Measurements from ENCODE around the gene NFASC. TPM values are rescaled to one million over a fixed set of nuclear protein-coding genes. Genes with fewer than 3 reads are reported as not detected.

The NFASC gene
- total RNA-seq, 1 donor from 2014 or later, result 6.9 TPM

DNA sequence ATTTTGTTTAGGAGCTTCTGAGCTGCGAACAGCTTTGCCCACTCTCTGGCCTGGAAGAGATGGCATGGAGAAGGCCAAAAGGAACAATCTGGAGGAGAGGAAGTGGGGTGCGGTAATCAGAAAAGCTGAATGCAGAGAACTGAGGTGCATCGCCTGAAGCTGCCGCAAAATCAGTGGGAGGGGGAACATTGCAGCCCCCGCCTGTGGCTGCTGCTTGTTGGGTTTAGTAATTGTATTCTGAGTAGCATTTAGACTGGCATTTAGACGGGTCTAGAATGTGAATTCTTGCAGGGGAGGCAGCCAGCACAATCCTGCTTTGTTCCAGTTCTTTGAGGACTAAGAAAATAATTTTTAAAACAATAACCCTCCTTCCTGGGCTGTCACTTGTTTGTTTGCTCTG is 25.4 kb downstream of the NFASC start:
- Mint-ChIP-seq H3K9me3 (ENCODE audit: low read depth) (no peaks in the 10 kb centered on the region), H3K27ac (no peak overlapping the region), H3K4me1 (ENCODE audit: low read depth) (no peaks in the 10 kb centered on the region), H3K36me3 (ENCODE audit: insufficient read depth) (no peaks in the 10 kb centered on the region), H3K27me3 (peaks cover 17% of the 10 kb centered on the region), H3K4me3 (ENCODE audit: low read depth) (no peak overlapping the region)
- DNase-seq (ENCODE audit: low spot score, unreplicated experiment), result no peak
- TF ChIP-seq, protein P1, sequence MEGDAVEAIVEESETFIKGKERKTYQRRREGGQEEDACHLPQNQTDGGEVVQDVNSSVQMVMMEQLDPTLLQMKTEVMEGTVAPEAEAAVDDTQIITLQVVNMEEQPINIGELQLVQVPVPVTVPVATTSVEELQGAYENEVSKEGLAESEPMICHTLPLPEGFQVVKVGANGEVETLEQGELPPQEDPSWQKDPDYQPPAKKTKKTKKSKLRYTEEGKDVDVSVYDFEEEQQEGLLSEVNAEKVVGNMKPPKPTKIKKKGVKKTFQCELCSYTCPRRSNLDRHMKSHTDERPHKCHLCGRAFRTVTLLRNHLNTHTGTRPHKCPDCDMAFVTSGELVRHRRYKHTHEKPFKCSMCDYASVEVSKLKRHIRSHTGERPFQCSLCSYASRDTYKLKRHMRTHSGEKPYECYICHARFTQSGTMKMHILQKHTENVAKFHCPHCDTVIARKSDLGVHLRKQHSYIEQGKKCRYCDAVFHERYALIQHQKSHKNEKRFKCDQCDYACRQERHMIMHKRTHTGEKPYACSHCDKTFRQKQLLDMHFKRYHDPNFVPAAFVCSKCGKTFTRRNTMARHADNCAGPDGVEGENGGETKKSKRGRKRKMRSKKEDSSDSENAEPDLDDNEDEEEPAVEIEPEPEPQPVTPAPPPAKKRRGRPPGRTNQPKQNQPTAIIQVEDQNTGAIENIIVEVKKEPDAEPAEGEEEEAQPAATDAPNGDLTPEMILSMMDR (IDR thresholded peaks at IDR 0.05; ENCODE audit: unreplicated experiment), result no peak

DNA sequence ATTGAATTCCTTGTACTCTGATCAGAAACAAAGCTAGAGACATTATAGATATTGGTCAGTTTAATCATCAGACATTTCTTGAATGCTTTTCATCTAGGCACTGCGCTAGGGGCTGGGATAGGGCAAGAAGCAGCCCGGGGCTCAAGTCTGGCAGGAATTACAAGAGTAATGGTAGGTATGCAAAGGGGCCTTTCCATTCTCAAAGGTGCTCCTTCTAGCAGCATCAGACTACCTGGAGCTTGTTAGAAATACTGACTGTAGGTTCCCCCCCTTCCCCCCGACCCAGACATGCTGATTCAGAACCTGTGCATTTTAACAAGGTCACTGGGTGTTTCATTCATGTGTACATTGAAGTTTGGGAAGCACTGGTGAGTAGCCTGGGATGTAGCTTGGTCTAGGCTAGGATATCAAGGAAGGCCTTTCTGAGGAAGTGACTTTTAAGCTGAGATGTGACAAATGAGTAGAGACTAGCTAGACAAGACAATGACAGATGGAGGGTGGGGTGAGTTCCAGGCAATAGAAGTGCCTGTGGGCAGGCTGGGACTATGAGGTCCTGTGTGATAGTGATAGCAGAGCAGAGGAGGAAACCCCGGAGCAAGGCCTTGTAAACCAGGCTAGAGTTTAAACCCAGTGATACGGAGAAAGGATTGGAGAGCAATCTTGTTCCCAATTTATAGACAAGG is 26.3 kb downstream of the NFASC start:
- Mint-ChIP-seq H3K4me1 (ENCODE audit: low read depth) (no peaks in the 10 kb centered on the region), H3K4me3 (ENCODE audit: low read depth) (no peak overlapping the region), H3K27me3 (peaks cover 17% of the 10 kb centered on the region), H3K27ac (no peak overlapping the region), H3K36me3 (ENCODE audit: insufficient read depth) (no peaks in the 10 kb centered on the region), H3K9me3 (ENCODE audit: low read depth) (no peaks in the 10 kb centered on the region)
- no peak for DNase-seq (ENCODE audit: low spot score, unreplicated experiment)
- TF ChIP-seq, protein P1 (IDR thresholded peaks at IDR 0.05; ENCODE audit: unreplicated experiment), result no peak

DNA sequence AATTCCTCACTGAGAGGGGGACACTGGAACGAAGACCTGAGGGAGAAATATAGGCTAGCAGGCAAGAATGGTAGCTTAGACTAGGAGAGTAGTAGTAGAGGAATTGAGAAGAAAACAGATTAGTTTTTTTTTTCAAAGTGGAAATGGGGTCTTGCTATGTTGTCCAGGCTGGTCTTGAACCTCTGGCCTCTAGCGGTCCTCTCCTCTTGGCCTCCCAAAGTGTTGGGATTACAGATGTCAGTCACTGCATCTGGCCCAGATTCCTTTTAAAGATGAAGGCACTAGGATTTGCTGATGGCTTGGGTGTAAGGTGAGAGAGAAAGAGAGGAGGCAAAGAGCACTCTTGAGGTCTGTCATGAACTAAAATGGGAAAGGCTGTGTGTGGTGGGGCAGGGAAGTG is 30.1 kb downstream of the NFASC start:
- Mint-ChIP-seq H3K27me3 (peaks cover 5% of the 10 kb centered on the region), H3K9me3 (ENCODE audit: low read depth) (no peaks in the 10 kb centered on the region), H3K4me3 (ENCODE audit: low read depth) (no peak overlapping the region), H3K36me3 (ENCODE audit: insufficient read depth) (no peaks in the 10 kb centered on the region), H3K27ac (no peak overlapping the region), H3K4me1 (ENCODE audit: low read depth) (no peaks in the 10 kb centered on the region)
- TF ChIP-seq, protein P1 (IDR thresholded peaks at IDR 0.05; ENCODE audit: unreplicated experiment), result no peak
- no peak for DNase-seq (ENCODE audit: low spot score, unreplicated experiment)

DNA sequence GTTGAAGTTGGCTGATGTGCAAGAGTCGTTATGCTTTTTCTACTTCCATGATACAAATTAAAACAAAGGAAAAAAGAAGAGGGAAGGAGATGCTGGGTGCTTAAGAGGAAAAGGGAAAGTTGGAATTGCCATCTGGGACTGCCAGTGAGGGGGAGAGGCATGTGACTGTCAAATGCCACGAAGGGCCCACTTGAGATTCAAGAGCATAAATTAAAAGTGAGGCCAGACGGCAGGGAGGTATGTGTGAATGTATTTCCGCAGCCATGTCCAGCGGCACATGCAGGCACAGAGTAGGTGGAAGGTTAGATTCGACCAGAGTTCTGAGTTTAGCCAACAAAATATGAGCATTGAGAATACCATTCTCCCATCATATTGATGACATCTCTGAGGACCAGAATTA is 32.0 kb downstream of the NFASC start:
- Mint-ChIP-seq H3K27me3 (peaks cover 5% of the 10 kb centered on the region), H3K27ac (no peak overlapping the region), H3K4me1 (ENCODE audit: low read depth) (no peaks in the 10 kb centered on the region)

DNA sequence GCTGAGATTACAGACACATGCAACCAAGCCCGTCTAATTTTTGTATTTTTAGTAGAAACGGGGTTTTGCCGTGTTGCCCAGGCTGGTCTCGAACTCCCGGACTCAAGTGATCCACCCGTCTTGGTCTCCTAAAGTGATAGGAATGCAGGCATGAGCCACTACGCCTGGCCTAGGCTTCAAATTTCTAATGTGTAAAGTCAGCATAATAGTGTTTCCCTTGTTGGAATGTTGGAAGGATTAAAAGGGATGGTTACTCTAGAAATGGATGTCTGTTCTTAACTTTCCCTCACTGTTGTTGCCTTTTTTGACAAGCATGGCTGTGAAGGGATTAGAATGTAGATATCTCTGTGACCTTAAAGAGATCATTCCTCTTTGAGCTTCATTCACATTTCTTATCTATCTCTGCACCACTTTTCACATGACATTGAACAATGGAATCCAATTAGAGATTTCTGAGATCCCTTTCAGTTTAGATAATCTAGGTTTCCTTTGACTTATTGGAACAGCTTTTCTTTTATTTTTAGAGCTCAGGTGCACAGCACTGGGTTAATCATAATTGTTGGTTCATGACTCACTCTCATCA is 33.7 kb downstream of the NFASC start:
- no peaks in the 10 kb centered on the region for H3K4me1 Mint-ChIP-seq (ENCODE audit: low read depth)
- no peak overlapping the region for H3K27ac Mint-ChIP-seq
- TF ChIP-seq, protein P1 (IDR thresholded peaks at IDR 0.05; ENCODE audit: unreplicated experiment), result no peak
- no peaks in the 10 kb centered on the region for H3K36me3 Mint-ChIP-seq (ENCODE audit: insufficient read depth)
- H3K27me3 Mint-ChIP-seq, result no peaks in the 10 kb centered on the region
- DNase-seq (ENCODE audit: low spot score, unreplicated experiment), result no peak
- H3K9me3 Mint-ChIP-seq (ENCODE audit: low read depth), result no peaks in the 10 kb centered on the region
- H3K4me3 Mint-ChIP-seq (ENCODE audit: low read depth), result no peak overlapping the region

More for the DNA sequence above, 32.0 kb downstream of the NFASC start:
- DNase-seq (ENCODE audit: low spot score, unreplicated experiment), result no peak
- TF ChIP-seq, protein P1 (IDR thresholded peaks at IDR 0.05; ENCODE audit: unreplicated experiment), result no peak
- Mint-ChIP-seq H3K36me3 (ENCODE audit: insufficient read depth) (no peaks in the 10 kb centered on the region), H3K9me3 (ENCODE audit: low read depth) (no peaks in the 10 kb centered on the region), H3K4me3 (ENCODE audit: low read depth) (no peak overlapping the region)
